Measurements from ENCODE around the gene TXNDC17. TPM values are rescaled to one million over a fixed set of nuclear protein-coding genes. Genes with fewer than 3 reads are reported as not detected.

TXNDC17 gene
- total RNA-seq, 4 donors from 2014 or later = 2.8 to 108 (median 51.5) TPM

DNA sequence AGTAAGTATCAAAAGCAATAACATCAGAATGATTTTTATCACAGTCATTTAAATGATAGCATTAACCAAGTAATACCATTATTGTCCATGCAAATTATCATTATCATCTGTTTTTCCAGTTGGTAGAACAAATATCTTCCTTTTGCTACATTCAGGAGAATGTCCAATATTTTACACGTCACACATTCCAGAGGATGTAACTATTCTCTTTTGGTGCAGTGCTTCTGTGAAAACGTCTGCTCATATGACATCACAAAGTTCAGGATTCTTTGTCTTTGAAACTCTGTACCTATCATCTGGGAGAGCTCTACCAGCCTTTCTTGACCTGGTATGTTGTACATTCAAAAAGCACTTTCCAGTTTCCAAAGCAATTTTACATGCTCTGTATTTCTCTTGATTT lies 44.3 kb upstream of the TXNDC17 start:
- no peaks in the 10 kb centered on the region for H3K9me3 ChIP-seq
- no peak for DNase-seq
- H3K36me3 ChIP-seq = no peaks in the 10 kb centered on the region
- H3K27me3 ChIP-seq = no peaks in the 10 kb centered on the region
- no peak overlapping the region for H3K4me3 ChIP-seq
- intact Hi-C loops (cut with DNase I; ENCODE audit: low total_unique reads) = no loop called here
- no peaks in the 10 kb centered on the region for H3K4me1 ChIP-seq
- TF ChIP-seq POLR2A (IDR thresholded peaks at IDR 0.05) = no peak
- TF ChIP-seq, protein P1, sequence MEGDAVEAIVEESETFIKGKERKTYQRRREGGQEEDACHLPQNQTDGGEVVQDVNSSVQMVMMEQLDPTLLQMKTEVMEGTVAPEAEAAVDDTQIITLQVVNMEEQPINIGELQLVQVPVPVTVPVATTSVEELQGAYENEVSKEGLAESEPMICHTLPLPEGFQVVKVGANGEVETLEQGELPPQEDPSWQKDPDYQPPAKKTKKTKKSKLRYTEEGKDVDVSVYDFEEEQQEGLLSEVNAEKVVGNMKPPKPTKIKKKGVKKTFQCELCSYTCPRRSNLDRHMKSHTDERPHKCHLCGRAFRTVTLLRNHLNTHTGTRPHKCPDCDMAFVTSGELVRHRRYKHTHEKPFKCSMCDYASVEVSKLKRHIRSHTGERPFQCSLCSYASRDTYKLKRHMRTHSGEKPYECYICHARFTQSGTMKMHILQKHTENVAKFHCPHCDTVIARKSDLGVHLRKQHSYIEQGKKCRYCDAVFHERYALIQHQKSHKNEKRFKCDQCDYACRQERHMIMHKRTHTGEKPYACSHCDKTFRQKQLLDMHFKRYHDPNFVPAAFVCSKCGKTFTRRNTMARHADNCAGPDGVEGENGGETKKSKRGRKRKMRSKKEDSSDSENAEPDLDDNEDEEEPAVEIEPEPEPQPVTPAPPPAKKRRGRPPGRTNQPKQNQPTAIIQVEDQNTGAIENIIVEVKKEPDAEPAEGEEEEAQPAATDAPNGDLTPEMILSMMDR (IDR thresholded peaks at IDR 0.05) = no peak
- no peak overlapping the region for H3K27ac ChIP-seq

DNA sequence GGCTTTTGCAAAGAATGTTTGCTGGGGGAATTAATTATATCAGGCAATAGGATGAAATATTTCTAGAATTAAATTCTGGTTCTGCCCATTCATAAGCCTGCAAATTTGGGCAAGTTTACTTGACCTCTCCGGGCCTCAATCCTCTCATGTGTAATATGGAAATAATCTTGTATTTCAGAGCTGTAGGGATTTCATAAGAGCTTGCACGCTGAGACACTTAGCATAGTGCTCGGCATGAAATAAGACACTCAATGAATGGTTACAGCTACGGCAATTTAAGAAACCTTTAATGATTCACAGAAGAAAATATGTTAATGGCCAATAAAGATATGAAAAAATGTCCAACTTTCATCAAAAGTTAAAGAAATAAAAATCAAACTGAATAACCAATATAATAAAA lies 43.9 kb upstream of the TXNDC17 start:
- intact Hi-C loops (cut with DNase I; ENCODE audit: low total_unique reads) = no loop called here
- DNase-seq = no peak
- Histone ChIP-seq H3K9me3 (no peaks in the 10 kb centered on the region), H3K36me3 (no peaks in the 10 kb centered on the region), H3K4me3 (no peak overlapping the region), H3K27me3 (no peaks in the 10 kb centered on the region), H3K4me1 (no peaks in the 10 kb centered on the region), H3K27ac (no peak overlapping the region)
- TF ChIP-seq, protein P1 (IDR thresholded peaks at IDR 0.05) = no peak

DNA sequence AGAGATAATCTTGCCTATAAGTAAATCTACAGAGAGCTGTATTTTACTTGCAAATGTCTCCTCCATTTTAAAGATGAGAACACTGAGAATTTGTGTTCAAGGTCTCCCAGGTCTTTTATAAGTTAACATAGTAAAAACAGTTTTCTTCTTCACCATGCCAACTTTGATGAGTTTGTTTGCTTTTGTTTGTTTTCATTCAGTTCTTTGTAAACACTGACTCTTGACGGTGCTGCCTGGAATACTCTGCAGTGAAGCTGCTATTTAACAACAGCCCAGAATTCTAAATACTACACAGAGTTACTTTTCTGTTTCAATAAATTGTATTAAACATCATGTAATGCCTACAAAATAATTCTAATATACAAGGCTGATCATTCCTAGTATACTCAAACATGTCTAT lies 43.1 kb upstream of the TXNDC17 start:
- TF ChIP-seq, protein P1 (IDR thresholded peaks at IDR 0.05) = no peak
- TF ChIP-seq POLR2A (IDR thresholded peaks at IDR 0.05) = no peak
- no peak for DNase-seq
- Histone ChIP-seq H3K36me3 (no peaks in the 10 kb centered on the region), H3K4me3 (no peak overlapping the region), H3K27ac (no peak overlapping the region), H3K9me3 (no peaks in the 10 kb centered on the region), H3K4me1 (no peaks in the 10 kb centered on the region), H3K27me3 (no peaks in the 10 kb centered on the region)
- intact Hi-C loops (cut with DNase I; ENCODE audit: low total_unique reads) = no loop called here

DNA sequence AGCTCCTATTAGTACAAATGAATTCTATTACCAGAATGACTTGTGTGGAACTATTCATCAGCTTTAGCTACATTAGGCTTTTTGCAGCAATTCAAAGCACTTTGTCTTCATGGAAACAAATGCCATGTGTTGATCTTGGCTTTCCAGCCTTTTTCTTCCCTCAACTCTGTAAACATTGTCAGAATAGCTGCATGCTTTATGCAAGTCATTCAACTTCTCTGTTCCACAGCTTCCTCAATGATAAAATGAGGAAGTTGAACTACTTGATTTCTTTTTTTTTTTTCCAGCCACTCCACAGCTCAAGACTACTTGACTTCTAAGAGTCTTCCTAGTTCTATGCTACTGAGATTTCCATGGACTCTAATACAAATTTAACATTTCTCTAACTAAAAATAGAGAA lies 41.5 kb upstream of the TXNDC17 start:
- Histone ChIP-seq H3K27ac (no peak overlapping the region), H3K9me3 (no peaks in the 10 kb centered on the region), H3K36me3 (no peaks in the 10 kb centered on the region), H3K27me3 (no peaks in the 10 kb centered on the region), H3K4me1 (no peaks in the 10 kb centered on the region), H3K4me3 (no peak overlapping the region)
- no peak for DNase-seq
- intact Hi-C loops (cut with DNase I; ENCODE audit: low total_unique reads) = no loop called here
- no peak for TF ChIP-seq POLR2A (IDR thresholded peaks at IDR 0.05)
- TF ChIP-seq, protein P1 (IDR thresholded peaks at IDR 0.05) = no peak

DNA sequence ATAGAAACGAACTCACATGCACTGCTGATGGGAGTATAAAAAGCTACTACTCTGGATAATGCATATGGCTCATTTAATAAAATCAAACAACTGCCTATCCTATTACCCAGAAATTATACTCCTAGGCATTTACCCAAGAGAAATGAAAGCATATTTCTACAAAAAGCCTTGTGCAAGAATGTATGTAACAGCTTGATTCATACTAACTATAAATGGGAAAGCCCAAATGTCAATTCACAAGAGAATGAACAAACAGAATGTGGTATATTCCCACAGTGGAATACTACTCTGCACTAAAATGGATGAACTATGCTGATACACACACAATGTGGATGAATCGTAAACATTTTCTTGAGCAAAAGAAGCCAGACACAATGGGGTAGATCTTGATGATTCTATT lies 38.7 kb upstream of the TXNDC17 start:
- Histone ChIP-seq H3K9me3 (no peaks in the 10 kb centered on the region), H3K27ac (no peak overlapping the region), H3K4me1 (no peaks in the 10 kb centered on the region), H3K36me3 (no peaks in the 10 kb centered on the region), H3K4me3 (no peak overlapping the region), H3K27me3 (no peaks in the 10 kb centered on the region)
- intact Hi-C loops (cut with DNase I; ENCODE audit: low total_unique reads) = no loop called here
- TF ChIP-seq POLR2A (IDR thresholded peaks at IDR 0.05) = no peak
- TF ChIP-seq, protein P1 (IDR thresholded peaks at IDR 0.05) = no peak
- no peak for DNase-seq

All from uterus (tissue), 4 donors.